SK-N-SH (cell line): ENCODE measurements around the gene GJB2.

Experiments used
- CTCF ChIP-seq: fragments of 200-600 bp; sonication (generic); IDR thresholded peaks from 2 replicates; pipeline ENCODE4 v1.6.1; 2017; ENCODE audit warnings: antibody characterized with exemption, mild to moderate bottlenecking, moderate library complexity
- EP300 ChIP-seq, 2 experiments: IDR thresholded peaks; 2 replicates each; pipeline versions ENCODE4 v1.4.0 to v1.6.1; 2012; ENCODE audit warnings: borderline replicate concordance in 1 of 2, low read depth in 1 of 2, low read length in 1 of 2
- EZH2phosphoT487 ChIP-seq: fragments of 200-600 bp; sonication (generic); IDR thresholded peaks from 2 replicates; pipeline ENCODE4 v1.6.1; 2017; ENCODE audit warnings: low read depth, mixed run types, mild to moderate bottlenecking, antibody characterized with exemption, moderate library complexity, borderline replicate concordance
- FOXM1 ChIP-seq: IDR thresholded peaks from 2 replicates; pipeline ENCODE4 v1.4.0; 2012; ENCODE audit warnings: low read depth, mild to moderate bottlenecking
- JUND ChIP-seq: IDR thresholded peaks from 2 replicates; pipeline ENCODE4 v1.4.0; 2012
- MAX ChIP-seq: IDR thresholded peaks from 2 replicates; pipeline ENCODE4 v1.4.0; 2012; ENCODE audit warnings: low read depth
- NFIC ChIP-seq: IDR thresholded peaks from 2 replicates; pipeline ENCODE4 v1.4.0; 2012; ENCODE audit warnings: borderline replicate concordance
- RCOR1 ChIP-seq: fragments of 150-350 bp; IDR thresholded peaks from 2 replicates; pipeline ENCODE4 v1.6.1; 2017; ENCODE audit warnings: antibody characterized with exemption, low read length
- REST ChIP-seq: IDR thresholded peaks from 2 replicates; pipeline ENCODE4 v1.6.1; 2012; ENCODE audit warnings: mild to moderate bottlenecking, low read depth, low read length, moderate library complexity
- SIN3A ChIP-seq: IDR thresholded peaks from 2 replicates; pipeline ENCODE4 v1.6.1; 2012; ENCODE audit warnings: low read depth, mild to moderate bottlenecking, low read length, moderate library complexity, borderline replicate concordance
- TAF1 ChIP-seq: IDR thresholded peaks from 2 replicates; pipeline ENCODE4 v1.6.1; 2012; ENCODE audit warnings: low read depth, mild to moderate bottlenecking, low read length, moderate library complexity, borderline replicate concordance
- TEAD4 ChIP-seq: IDR thresholded peaks from 2 replicates; pipeline ENCODE4 v1.4.0; 2012; ENCODE audit warnings: mild to moderate bottlenecking, borderline replicate concordance; ENCODE audit not compliant: insufficient read depth
- USF2 ChIP-seq: fragments of 150-350 bp; IDR thresholded peaks from 2 replicates; pipeline ENCODE4 v1.6.1; 2017; ENCODE audit warnings: antibody characterized with exemption, low read length, low read depth, borderline replicate concordance

- no peak for TF ChIP-seq MAX
- no peak for TF ChIP-seq FOXM1
- TF ChIP-seq REST: no peak
- no peak for TF ChIP-seq SIN3A
- no peak for TF ChIP-seq EP300 (IDR thresholded peaks at IDR 0.05; ENCODE audit: borderline replicate concordance in 1 of 2, low read depth in 1 of 2, low read length in 1 of 2)
- no peak for TF ChIP-seq TAF1
- TF ChIP-seq NFIC: no peak
- TF ChIP-seq EZH2phosphoT487: no peak
- TF ChIP-seq RCOR1: no peak
- no peak for TF ChIP-seq CTCF
- TF ChIP-seq TEAD4: no peak
- TF ChIP-seq JUND: no peak
- TF ChIP-seq USF2: no peak
Observed at GRCh38 chr13:20140487-20140886, 52.3 kb downstream of the GJB2 start.
